GM23338 (cell line): ENCODE results near the gene FDXR. TPM values are rescaled to one million over a fixed set of nuclear protein-coding genes. Genes with fewer than 3 reads are reported as not detected.

Experiments used
- ATAC-seq: fragments of 200-7000 bp; cut with Tn5 transposase; 3 replicates; pipeline ENCODE4 v1.9.1; 2020
- DNase-seq: peaks from one replicate; pipeline ENCODE4 v3.0.0-alpha.2; 2015; ENCODE audit warnings: low spot score
- H2AFZ ChIP-seq: fragments of 200-600 bp; sonication (generic); 2 replicates; pipeline ENCODE4 v1.8.0; 2016; ENCODE audit warnings: antibody characterized with exemption, mild to moderate bottlenecking, moderate library complexity
- H3F3A ChIP-seq: fragments of 200-600 bp; sonication (generic); replicated peaks from 2 replicates; pipeline ENCODE4 v1.8.0; 2017; ENCODE audit warnings: antibody characterized with exemption, mixed run types, low read depth
- H3K27ac ChIP-seq: fragments of 200-600 bp; sonication (generic); 2 replicates; pipeline ENCODE4 v1.6.1; 2016; ENCODE audit warnings: low read depth
- H3K27me3 ChIP-seq: fragments of 200-600 bp; sonication (generic); 2 replicates; pipeline ENCODE4 v1.8.0; 2016; ENCODE audit warnings: mild to moderate bottlenecking, mixed run types, moderate library complexity; ENCODE audit not compliant: insufficient read depth
- H3K36me3 ChIP-seq: fragments of 200-600 bp; sonication (generic); 2 replicates; pipeline ENCODE4 v1.8.0; 2016; ENCODE audit warnings: mild to moderate bottlenecking; ENCODE audit not compliant: insufficient read depth
- H3K4me1 ChIP-seq: fragments of 200-600 bp; sonication (generic); 2 replicates; pipeline ENCODE4 v1.8.0; 2016; ENCODE audit warnings: mild to moderate bottlenecking, moderate library complexity; ENCODE audit not compliant: insufficient read depth
- H3K4me2 ChIP-seq: fragments of 200-600 bp; sonication (generic); 2 replicates; pipeline ENCODE4 v1.7.1; 2017; ENCODE audit warnings: mixed run types
- H3K4me3 ChIP-seq: fragments of 200-600 bp; sonication (generic); 2 replicates; pipeline ENCODE4 v1.6.1; 2016; ENCODE audit warnings: mixed run types
- H3K79me2 ChIP-seq: fragments of 200-600 bp; sonication (generic); replicated peaks from 2 replicates; pipeline ENCODE4 v1.8.0; 2017; ENCODE audit warnings: mild to moderate bottlenecking; ENCODE audit not compliant: insufficient read depth
- H3K9me2 ChIP-seq: fragments of 200-600 bp; sonication (generic); 2 replicates; pipeline ENCODE4 v1.8.0; 2017; ENCODE audit not compliant: insufficient read depth
- H4K20me1 ChIP-seq: fragments of 200-600 bp; sonication (generic); replicated peaks from 2 replicates; pipeline ENCODE4 v1.8.0; 2017; ENCODE audit warnings: mild to moderate bottlenecking; ENCODE audit not compliant: insufficient read depth
- H3K27ac Mint-ChIP-seq: 2 replicates; pipeline ENCODE4 v1.8.0; 2020; ENCODE audit warnings: inconsistent platforms, mild to moderate bottlenecking, moderate library complexity, mixed read lengths
- H3K27me3 Mint-ChIP-seq: 3 replicates; pipeline ENCODE4 v1.8.0; 2022; ENCODE audit warnings: low read depth, mild to moderate bottlenecking, moderate library complexity, mixed read lengths, inconsistent platforms; ENCODE audit not compliant: insufficient read depth, poor library complexity
- H3K36me3 Mint-ChIP-seq: 3 replicates; pipeline ENCODE4 v1.8.0; 2021; ENCODE audit warnings: low read depth, mild to moderate bottlenecking, inconsistent platforms, moderate library complexity, mixed read lengths
- H3K4me1 Mint-ChIP-seq: 3 replicates; pipeline ENCODE4 v1.8.0; 2020; ENCODE audit warnings: mild to moderate bottlenecking, inconsistent platforms, mixed read lengths
- H3K4me3 Mint-ChIP-seq: 3 replicates; pipeline ENCODE4 v1.8.0; 2021; ENCODE audit warnings: moderate library complexity, mild to moderate bottlenecking, inconsistent platforms, mixed read lengths
- H3K9me3 Mint-ChIP-seq: 3 replicates; pipeline ENCODE4 v1.8.0; 2020; ENCODE audit warnings: moderate library complexity, mild to moderate bottlenecking, inconsistent platforms, mixed read lengths
- CREB1 ChIP-seq: fragments of 250-450 bp; sonication (Bioruptor Pico); IDR thresholded peaks from 2 replicates; pipeline ENCODE4 v1.5.0; 2020; ENCODE audit warnings: low read depth, mild to moderate bottlenecking, moderate library complexity
- EZH2 ChIP-seq: fragments of 200-600 bp; sonication (generic); IDR thresholded peaks from one replicate; pipeline ENCODE4 v1.8.0; 2017; ENCODE audit warnings: antibody characterized with exemption, mild to moderate bottlenecking, low read depth; ENCODE audit not compliant: unreplicated experiment
- EZH2phosphoT487 ChIP-seq: fragments of 200-600 bp; sonication (generic); IDR thresholded peaks from one replicate; pipeline ENCODE4 v1.8.1; 2018; ENCODE audit warnings: antibody characterized with exemption; ENCODE audit not compliant: unreplicated experiment
- JUNB ChIP-seq: IDR thresholded peaks from one replicate; pipeline ENCODE4 v1.6.1; 2016; ENCODE audit warnings: antibody characterized with exemption; ENCODE audit not compliant: unreplicated experiment
- NANOG ChIP-seq: IDR thresholded peaks from 2 replicates; pipeline ENCODE4 v1.6.1; 2016; ENCODE audit warnings: antibody characterized with exemption, borderline replicate concordance
- POLR2AphosphoS5 ChIP-seq: IDR thresholded peaks from 2 replicates; pipeline ENCODE4 v1.6.1; 2016; ENCODE audit warnings: antibody characterized with exemption, low read depth
- STAT1 ChIP-seq: IDR thresholded peaks from one replicate; pipeline ENCODE4 v1.6.1; 2016; ENCODE audit warnings: antibody characterized with exemption; ENCODE audit not compliant: unreplicated experiment
- ZNF114 ChIP-seq: fragments of 250-450 bp; sonication (Bioruptor Pico); IDR thresholded peaks from 2 replicates; pipeline ENCODE4 v1.5.0; 2020; ENCODE audit warnings: mild to moderate bottlenecking, moderate library complexity
- ZNF331 ChIP-seq: fragments of 250-450 bp; sonication (Bioruptor Pico); IDR thresholded peaks from 2 replicates; pipeline ENCODE4 v1.5.0; 2020; ENCODE audit warnings: low read depth, mild to moderate bottlenecking, moderate library complexity
- ZNF462 ChIP-seq: fragments of 250-450 bp; sonication (Bioruptor Pico); IDR thresholded peaks from 2 replicates; pipeline ENCODE4 v1.5.0; 2020; ENCODE audit warnings: mild to moderate bottlenecking, moderate library complexity
- polyA plus RNA-seq: library from polyadenylated mRNA; unstranded; fragments of >200 nt; fragmentation: Nextera tagmentation; extraction: Ambion mirVana; gene quantifications from 2 replicates; pipeline ENCODE4 v1.2.1, GENCODE V29; 2016
- total RNA-seq: library from RNA; depleted of rRNA; stranded (reverse); fragments of >200 nt; shearing (Covaris generic); gene quantifications from 2 replicates; pipeline ENCODE4 v1.2.3, GENCODE V29; 2014
- TF ChIP-seq, protein P1 (sequence below): IDR thresholded peaks from 2 replicates; pipeline ENCODE4 v1.6.1; 2016; ENCODE audit warnings: antibody characterized with exemption
- TF ChIP-seq, protein P2 (sequence below): IDR thresholded peaks from one replicate; pipeline ENCODE4 v1.6.1; 2018; ENCODE audit warnings: antibody characterized with exemption; ENCODE audit not compliant: unreplicated experiment
- TF ChIP-seq, protein P3 (sequence below), 2 experiments: fragments of 200-600 bp in 1 of 2; sonication (generic) in 1 of 2; conservative IDR thresholded peaks; 2 replicates each; pipeline versions ENCODE4 v1.5.1 to v1.6.1; 2016 to 2017; ENCODE audit warnings: antibody characterized with exemption in 2 of 2, low read depth in 2 of 2, mild to moderate bottlenecking in 2 of 2, moderate library complexity in 1 of 2

FDXR gene
- total and polyA plus RNA-seq, 2 experiments from 2014 or later = 21.7 to 33.1 TPM

DNA sequence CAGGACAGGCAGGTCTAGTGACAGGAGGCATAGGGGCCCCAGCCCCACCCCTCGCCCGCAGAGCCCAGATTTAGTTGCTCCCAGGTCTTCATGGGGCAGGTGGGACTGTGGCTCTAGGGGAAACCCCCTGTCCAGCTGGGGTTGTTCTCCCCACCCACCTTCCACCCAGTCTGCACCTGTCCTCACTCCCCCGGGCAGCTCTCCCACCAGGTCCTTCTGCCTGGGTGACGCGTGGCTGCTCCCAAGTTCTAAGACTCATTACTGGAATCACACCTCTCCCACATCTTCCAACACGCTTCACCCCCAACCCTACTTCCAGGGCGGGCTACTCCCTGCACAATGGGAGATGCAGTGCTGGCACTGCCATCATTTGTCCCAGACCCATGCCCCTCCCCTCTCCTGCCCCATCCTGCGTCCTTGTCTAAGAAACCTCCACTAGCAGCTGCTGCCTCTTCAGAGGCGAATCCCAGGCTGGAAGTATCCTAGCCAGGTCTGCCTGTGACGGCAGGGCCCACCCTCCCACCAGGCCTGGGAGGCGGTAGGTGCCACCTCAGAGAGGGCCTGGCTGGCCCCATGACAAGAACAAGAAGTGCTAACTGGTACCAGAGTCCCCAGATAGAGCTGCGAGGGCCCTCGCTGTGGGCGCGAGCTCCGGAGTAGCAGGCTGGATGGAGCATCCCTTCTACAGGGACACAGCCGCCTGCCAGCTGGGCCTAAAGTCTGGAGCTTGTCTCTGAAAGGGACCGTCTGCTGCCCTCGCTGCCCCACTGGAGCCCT, 35.9 kb downstream of the FDXR start:
- Histone ChIP-seq H3K27ac (no peak overlapping the region), H3F3A (no peaks in the 10 kb centered on the region), H3K4me3 (no peak overlapping the region), H3K4me1 (peaks cover 7% of the 10 kb centered on the region; the same call in 1 of the 2 replicates), H3K27me3 (peaks cover 14% of the 10 kb centered on the region), H3K36me3 (no peaks in the 10 kb centered on the region), H3K79me2 (no peaks in the 10 kb centered on the region), H3K9me2 (no peaks in the 10 kb centered on the region), H3K4me2 (no peak overlapping the region), H4K20me1 (peaks cover under 1% of the 10 kb centered on the region; the same call in 1 of the 2 replicates), H2AFZ (no peak overlapping the region)
- no peak for TF ChIP-seq JUNB
- no peak for TF ChIP-seq STAT1
- TF ChIP-seq, protein P1, sequence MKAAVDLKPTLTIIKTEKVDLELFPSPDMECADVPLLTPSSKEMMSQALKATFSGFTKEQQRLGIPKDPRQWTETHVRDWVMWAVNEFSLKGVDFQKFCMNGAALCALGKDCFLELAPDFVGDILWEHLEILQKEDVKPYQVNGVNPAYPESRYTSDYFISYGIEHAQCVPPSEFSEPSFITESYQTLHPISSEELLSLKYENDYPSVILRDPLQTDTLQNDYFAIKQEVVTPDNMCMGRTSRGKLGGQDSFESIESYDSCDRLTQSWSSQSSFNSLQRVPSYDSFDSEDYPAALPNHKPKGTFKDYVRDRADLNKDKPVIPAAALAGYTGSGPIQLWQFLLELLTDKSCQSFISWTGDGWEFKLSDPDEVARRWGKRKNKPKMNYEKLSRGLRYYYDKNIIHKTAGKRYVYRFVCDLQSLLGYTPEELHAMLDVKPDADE = no peak
- TF ChIP-seq, protein P2, sequence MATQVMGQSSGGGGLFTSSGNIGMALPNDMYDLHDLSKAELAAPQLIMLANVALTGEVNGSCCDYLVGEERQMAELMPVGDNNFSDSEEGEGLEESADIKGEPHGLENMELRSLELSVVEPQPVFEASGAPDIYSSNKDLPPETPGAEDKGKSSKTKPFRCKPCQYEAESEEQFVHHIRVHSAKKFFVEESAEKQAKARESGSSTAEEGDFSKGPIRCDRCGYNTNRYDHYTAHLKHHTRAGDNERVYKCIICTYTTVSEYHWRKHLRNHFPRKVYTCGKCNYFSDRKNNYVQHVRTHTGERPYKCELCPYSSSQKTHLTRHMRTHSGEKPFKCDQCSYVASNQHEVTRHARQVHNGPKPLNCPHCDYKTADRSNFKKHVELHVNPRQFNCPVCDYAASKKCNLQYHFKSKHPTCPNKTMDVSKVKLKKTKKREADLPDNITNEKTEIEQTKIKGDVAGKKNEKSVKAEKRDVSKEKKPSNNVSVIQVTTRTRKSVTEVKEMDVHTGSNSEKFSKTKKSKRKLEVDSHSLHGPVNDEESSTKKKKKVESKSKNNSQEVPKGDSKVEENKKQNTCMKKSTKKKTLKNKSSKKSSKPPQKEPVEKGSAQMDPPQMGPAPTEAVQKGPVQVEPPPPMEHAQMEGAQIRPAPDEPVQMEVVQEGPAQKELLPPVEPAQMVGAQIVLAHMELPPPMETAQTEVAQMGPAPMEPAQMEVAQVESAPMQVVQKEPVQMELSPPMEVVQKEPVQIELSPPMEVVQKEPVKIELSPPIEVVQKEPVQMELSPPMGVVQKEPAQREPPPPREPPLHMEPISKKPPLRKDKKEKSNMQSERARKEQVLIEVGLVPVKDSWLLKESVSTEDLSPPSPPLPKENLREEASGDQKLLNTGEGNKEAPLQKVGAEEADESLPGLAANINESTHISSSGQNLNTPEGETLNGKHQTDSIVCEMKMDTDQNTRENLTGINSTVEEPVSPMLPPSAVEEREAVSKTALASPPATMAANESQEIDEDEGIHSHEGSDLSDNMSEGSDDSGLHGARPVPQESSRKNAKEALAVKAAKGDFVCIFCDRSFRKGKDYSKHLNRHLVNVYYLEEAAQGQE = no peak
- no peak for TF ChIP-seq EZH2phosphoT487
- no peak for TF ChIP-seq POLR2AphosphoS5
- TF ChIP-seq ZNF331 = no peak
- no peak for TF ChIP-seq ZNF114 (CRISPR knock-in tag)
- TF ChIP-seq NANOG = no peak
- no peak for TF ChIP-seq CREB1 (CRISPR knock-in tag)
- TF ChIP-seq, protein P3, sequence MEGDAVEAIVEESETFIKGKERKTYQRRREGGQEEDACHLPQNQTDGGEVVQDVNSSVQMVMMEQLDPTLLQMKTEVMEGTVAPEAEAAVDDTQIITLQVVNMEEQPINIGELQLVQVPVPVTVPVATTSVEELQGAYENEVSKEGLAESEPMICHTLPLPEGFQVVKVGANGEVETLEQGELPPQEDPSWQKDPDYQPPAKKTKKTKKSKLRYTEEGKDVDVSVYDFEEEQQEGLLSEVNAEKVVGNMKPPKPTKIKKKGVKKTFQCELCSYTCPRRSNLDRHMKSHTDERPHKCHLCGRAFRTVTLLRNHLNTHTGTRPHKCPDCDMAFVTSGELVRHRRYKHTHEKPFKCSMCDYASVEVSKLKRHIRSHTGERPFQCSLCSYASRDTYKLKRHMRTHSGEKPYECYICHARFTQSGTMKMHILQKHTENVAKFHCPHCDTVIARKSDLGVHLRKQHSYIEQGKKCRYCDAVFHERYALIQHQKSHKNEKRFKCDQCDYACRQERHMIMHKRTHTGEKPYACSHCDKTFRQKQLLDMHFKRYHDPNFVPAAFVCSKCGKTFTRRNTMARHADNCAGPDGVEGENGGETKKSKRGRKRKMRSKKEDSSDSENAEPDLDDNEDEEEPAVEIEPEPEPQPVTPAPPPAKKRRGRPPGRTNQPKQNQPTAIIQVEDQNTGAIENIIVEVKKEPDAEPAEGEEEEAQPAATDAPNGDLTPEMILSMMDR (conservative IDR thresholded peaks at IDR 0.05; ENCODE audit: low read depth in 2 of 2) = no peak
- TF ChIP-seq EZH2 = no peak
- TF ChIP-seq ZNF462 (CRISPR knock-in tag) = no peak
- Mint-ChIP-seq H3K27ac (no peak overlapping the region), H3K27me3 (peaks cover 19% of the 10 kb centered on the region), H3K9me3 (no peaks in the 10 kb centered on the region), H3K36me3 (no peaks in the 10 kb centered on the region; the same call in 2 of the 3 replicates), H3K4me3 (no peak overlapping the region), H3K4me1 (peaks cover 33% of the 10 kb centered on the region)
- DNase-seq (no peak), ATAC-seq (no peak)
